AG04450 (cell line): ENCODE measurements around the gene ATP13A3. TPM values are rescaled to one million over a fixed set of nuclear protein-coding genes. Genes with fewer than 3 reads are reported as not detected.

Experiments
- CTCF ChIA-PET: fragments of 300-600, 350-600 bp; formaldehyde crosslinking; extraction: SDS; loops from one replicate; lab custom pipeline; 2022; ENCODE audit warnings: antibody characterized with exemption, inconsistent platforms; lab: Charles Lee
- POLR2A ChIA-PET: fragments of 350-600 bp; formaldehyde crosslinking; extraction: SDS; loops from one replicate; lab custom pipeline; 2021; ENCODE audit warnings: antibody characterized with exemption, inconsistent platforms; lab: Yijun Ruan, JAX
- DNase-seq: peaks from one replicate; pipeline ENCODE4 v3.0.0-alpha.2; 2011; ENCODE audit warnings: low read depth, low spot score
- H3K27ac ChIP-seq: one replicate; pipeline ENCODE4 v1.5.1; 2012; ENCODE audit warnings: low read depth, low read length, control low read depth
- H3K27me3 ChIP-seq: one replicate; pipeline ENCODE4 v1.6.0; 2012; ENCODE audit warnings: low read length; ENCODE audit not compliant: control insufficient read depth, insufficient read depth
- H3K4me3 ChIP-seq: 2 replicates; pipeline ENCODE4 v1.5.1; 2011; ENCODE audit warnings: mild to moderate bottlenecking, low read depth, low read length, control low read depth
- H3K9me3 ChIP-seq: 2 replicates; pipeline ENCODE4 v1.5.1; 2012; ENCODE audit warnings: low read length; ENCODE audit not compliant: control insufficient read depth, insufficient read depth
- polyA plus RNA-seq: library from polyadenylated mRNA; depleted of rRNA; stranded (reverse); fragments of >200 nt; gene quantifications from 2 replicates; pipeline ENCODE4 v1.2.3, GENCODE V29; 2011
- TF ChIP-seq, protein P1 (sequence below): IDR thresholded peaks from 2 replicates; pipeline ENCODE4 v1.5.1; 2011; ENCODE audit warnings: low read depth, low read length, control low read depth, inconsistent platforms

The ATP13A3 gene
- polyA plus RNA-seq, 1 experiment = 132 TPM

DNA sequence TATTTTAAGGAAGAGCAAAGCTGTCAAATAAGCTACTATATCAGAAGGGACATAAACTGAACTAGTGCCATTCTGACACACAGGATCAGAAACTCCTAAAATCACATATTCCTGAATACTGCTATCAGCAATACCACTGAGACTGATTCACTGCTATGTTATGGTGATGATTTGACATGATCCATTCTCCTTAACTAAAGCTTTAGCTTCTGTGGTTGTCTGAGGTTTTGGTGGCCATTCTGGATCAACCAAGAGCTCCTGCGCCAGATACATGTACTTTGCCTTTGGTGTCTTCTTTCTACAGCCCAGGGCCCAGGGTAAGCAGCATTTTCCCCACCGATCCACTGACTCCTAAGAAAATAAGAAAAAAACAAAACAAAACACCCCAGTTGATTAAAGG, 81.0 kb downstream of the ATP13A3 start:
- Histone ChIP-seq H3K27me3 (no peaks in the 10 kb centered on the region), H3K4me3 (no peak overlapping the region), H3K27ac (no peak overlapping the region), H3K9me3 (no peaks in the 10 kb centered on the region)
- CTCF ChIA-PET = interaction anchor here (0.7 to 7.8 kb wide), 19 partner anchors 9 to 625 kb away, joined by 3 to 98 read pairs (median 4); partner anchors contain the start of gene LSG1
- no peak for DNase-seq
- TF ChIP-seq, protein P1, sequence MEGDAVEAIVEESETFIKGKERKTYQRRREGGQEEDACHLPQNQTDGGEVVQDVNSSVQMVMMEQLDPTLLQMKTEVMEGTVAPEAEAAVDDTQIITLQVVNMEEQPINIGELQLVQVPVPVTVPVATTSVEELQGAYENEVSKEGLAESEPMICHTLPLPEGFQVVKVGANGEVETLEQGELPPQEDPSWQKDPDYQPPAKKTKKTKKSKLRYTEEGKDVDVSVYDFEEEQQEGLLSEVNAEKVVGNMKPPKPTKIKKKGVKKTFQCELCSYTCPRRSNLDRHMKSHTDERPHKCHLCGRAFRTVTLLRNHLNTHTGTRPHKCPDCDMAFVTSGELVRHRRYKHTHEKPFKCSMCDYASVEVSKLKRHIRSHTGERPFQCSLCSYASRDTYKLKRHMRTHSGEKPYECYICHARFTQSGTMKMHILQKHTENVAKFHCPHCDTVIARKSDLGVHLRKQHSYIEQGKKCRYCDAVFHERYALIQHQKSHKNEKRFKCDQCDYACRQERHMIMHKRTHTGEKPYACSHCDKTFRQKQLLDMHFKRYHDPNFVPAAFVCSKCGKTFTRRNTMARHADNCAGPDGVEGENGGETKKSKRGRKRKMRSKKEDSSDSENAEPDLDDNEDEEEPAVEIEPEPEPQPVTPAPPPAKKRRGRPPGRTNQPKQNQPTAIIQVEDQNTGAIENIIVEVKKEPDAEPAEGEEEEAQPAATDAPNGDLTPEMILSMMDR = no peak
- POLR2A ChIA-PET = interaction anchor here (1.6 kb wide), 1 partner anchor 16 kb away, joined by 5 read pairs; no protein-coding TSS in a partner anchor

DNA sequence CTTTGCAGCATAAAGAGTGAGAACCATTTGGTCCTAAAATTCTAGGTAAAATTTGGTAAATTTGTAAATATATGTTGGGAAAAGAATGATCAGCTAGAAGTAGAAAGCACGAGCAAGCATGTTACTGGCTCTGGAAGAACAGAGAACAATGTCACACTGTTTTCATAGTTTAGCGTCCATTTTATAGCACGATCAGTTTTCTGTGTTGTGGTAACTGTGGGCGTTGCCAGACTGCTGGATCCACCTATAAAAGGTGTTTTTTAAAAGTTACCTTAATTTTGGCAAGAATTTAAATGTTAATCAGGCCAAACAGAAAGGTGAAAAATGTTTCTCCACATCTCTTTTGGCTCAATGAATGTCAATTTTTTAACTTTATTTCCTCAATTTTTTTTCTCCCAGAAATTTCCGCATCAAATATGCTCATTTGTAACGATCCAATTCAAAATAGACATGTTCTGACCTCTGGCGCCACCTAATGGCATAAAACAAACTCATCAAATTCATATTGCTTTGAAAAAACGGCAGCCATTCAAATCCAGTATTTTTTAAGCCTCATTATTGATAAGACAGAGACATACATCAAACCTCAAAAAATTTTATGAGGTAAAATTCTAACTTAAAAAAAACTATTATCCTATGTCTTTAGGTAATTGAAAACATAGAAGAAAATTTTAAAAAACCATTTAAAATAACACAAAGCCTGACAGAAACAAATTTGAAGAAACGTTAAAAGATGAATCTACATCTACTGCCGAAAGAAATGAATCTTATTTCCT, 82.2 kb downstream of the ATP13A3 start:
- Histone ChIP-seq H3K27ac (no peak overlapping the region), H3K9me3 (no peaks in the 10 kb centered on the region), H3K27me3 (no peaks in the 10 kb centered on the region), H3K4me3 (no peak overlapping the region)
- ChIA-PET CTCF (interaction anchor here (0.6 to 7.8 kb wide), 18 partner anchors 9 to 624 kb away, joined by 3 to 98 read pairs (median 4); no protein-coding TSS in a partner anchor), POLR2A (no interaction called here)
- TF ChIP-seq, protein P1 = peak; percentile 66
- no peak for DNase-seq

DNA sequence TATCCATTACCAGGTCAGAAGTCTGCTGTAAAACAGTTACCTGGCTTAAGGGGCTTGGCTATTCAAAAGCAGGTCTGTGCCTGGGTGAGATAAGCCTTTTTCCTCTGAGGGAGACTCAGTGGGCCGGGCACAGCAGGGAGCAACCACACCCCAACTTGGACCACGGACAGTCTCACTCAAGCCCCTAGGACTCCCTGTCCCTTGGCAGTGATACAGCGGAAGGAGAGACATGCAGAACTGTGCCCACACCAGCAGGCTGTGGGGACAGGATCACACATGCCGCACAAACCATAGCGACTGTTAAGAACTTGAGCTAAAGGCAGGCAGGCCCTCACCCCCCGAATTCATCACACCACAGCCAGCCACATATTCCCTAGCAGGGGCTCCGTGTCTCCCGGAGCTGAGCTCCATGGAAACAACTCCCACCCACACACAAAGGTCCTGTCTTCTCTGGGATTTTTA, 84.9 kb downstream of the ATP13A3 start:
- no peak for DNase-seq
- TF ChIP-seq, protein P1 = no peak
- peaks cover 11% of the 10 kb centered on the region for H3K27me3 ChIP-seq
- ChIA-PET CTCF (interaction anchor here (0.7 to 7.8 kb wide), 6 partner anchors 9 to 69 kb away, joined by 3 to 98 read pairs (median 3); no protein-coding TSS in a partner anchor), POLR2A (no interaction called here)
- no peak overlapping the region for H3K27ac ChIP-seq
- no peak overlapping the region for H3K4me3 ChIP-seq
- H3K9me3 ChIP-seq = no peaks in the 10 kb centered on the region

DNA sequence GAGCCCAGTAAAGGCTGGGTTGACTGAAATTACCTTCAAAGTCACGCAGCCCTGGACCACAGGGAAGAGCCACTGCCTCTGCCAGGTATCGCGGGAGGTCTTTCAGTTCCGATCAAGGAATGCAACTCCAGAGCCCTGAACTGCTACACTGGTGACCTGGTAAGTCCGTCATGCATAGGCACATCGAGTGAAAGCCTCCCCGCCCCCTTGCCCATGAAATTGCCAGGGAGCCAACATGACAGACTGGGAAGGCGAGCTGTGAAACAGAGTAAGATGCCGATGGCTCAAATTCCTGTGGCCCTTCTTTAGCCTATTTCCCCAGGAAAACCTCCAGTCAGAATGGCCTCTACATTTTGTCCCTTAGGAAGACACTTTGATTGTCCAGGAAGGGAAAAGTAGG, 85.5 kb downstream of the ATP13A3 start:
- no peak overlapping the region for H3K4me3 ChIP-seq
- POLR2A ChIA-PET = no interaction called here
- no peaks in the 10 kb centered on the region for H3K9me3 ChIP-seq
- no peak for DNase-seq
- CTCF ChIA-PET = interaction anchor here (1.2 to 7.8 kb wide), 3 partner anchors 51 to 66 kb away, joined by 3 to 98 read pairs (median 4); no protein-coding TSS in a partner anchor
- TF ChIP-seq, protein P1 = no peak
- H3K27me3 ChIP-seq = peaks cover 13% of the 10 kb centered on the region
- no peak overlapping the region for H3K27ac ChIP-seq
